Cerebellar cortex (tissue), 1 donor: ENCODE data around the gene FRMD4A.

Experiments
- DNase-seq: peaks from one replicate; pipeline ENCODE4 v3.0.0-alpha.2; 2015; ENCODE audit warnings: low spot score

Gene FRMD4A

GRCh38 chr10:14293526-14293925, 37.2 kb downstream of the FRMD4A start:
- DNase-seq, result no peak

- DNase-seq, result no peak
Observed at GRCh38 chr10:14291296-14291695, 39.4 kb downstream of the FRMD4A start.

GRCh38 chr10:14285941-14286560, 44.7 kb downstream of the FRMD4A start:
- DNase-seq, result no peak

GRCh38 chr10:14282276-14282675, 48.4 kb downstream of the FRMD4A start:
- DNase-seq, result peak; percentile 43

- DNase-seq, result no peak
Observed at GRCh38 chr10:14278533-14278932, 52.2 kb downstream of the FRMD4A start.

- DNase-seq, result no peak
Observed at GRCh38 chr10:14276210-14276609, 54.5 kb downstream of the FRMD4A start.

GRCh38 chr10:14271621-14272020, 59.1 kb downstream of the FRMD4A start:
- DNase-seq, result no peak

- no peak for DNase-seq
Observed at GRCh38 chr10:14270370-14270769, 60.4 kb downstream of the FRMD4A start.

- DNase-seq, result no peak
Observed at GRCh38 chr10:14265709-14266108, 65.0 kb downstream of the FRMD4A start.

GRCh38 chr10:14262836-14263425, 67.8 kb downstream of the FRMD4A start:
- DNase-seq, result peak; percentile 48

GRCh38 chr10:14261336-14261735, 69.4 kb downstream of the FRMD4A start:
- no peak for DNase-seq

- DNase-seq, result no peak
Observed at GRCh38 chr10:14259696-14260566, 70.8 kb downstream of the FRMD4A start.

- DNase-seq, result no peak
Observed at GRCh38 chr10:14254368-14254767, 76.4 kb downstream of the FRMD4A start.

GRCh38 chr10:14253711-14254110, 77.0 kb downstream of the FRMD4A start:
- no peak for DNase-seq

GRCh38 chr10:14253079-14253478, 77.6 kb downstream of the FRMD4A start:
- DNase-seq, result no peak

- DNase-seq, result peak; percentile 96
Observed at GRCh38 chr10:14250496-14251076, 80.1 kb downstream of the FRMD4A start.

GRCh38 chr10:14247377-14248116, 83.2 kb downstream of the FRMD4A start:
- DNase-seq, result peak; percentile 93

GRCh38 chr10:14244801-14245211, 85.9 kb downstream of the FRMD4A start:
- DNase-seq, result peak; percentile 61

- peak; percentile 67 for DNase-seq
Observed at GRCh38 chr10:14244147-14244546, 86.6 kb downstream of the FRMD4A start.

GRCh38 chr10:14243221-14243620, 87.5 kb downstream of the FRMD4A start:
- no peak for DNase-seq

- no peak for DNase-seq
Observed at GRCh38 chr10:14241196-14241595, 89.5 kb downstream of the FRMD4A start.
